SK-N-SH (cell line): ENCODE measurements around the gene ST6GALNAC2.

ENCODE experiments used
- EZH2phosphoT487 ChIP-seq: fragments of 200-600 bp; sonication (generic); IDR thresholded peaks from 2 replicates; pipeline ENCODE4 v1.6.1; 2017; ENCODE audit warnings: low read depth, mixed run types, mild to moderate bottlenecking, antibody characterized with exemption, moderate library complexity, borderline replicate concordance
- RFX5 ChIP-seq: IDR thresholded peaks from 2 replicates; pipeline ENCODE4 v1.6.1; 2012; ENCODE audit warnings: mild to moderate bottlenecking, improper control_type of control experiment, low read length
- YY1 ChIP-seq: IDR thresholded peaks from 2 replicates; pipeline ENCODE4 v1.4.0; 2012; ENCODE audit warnings: low read depth, mild to moderate bottlenecking
- TF ChIP-seq, protein P1 (sequence below): fragments of 200-600 bp; sonication (generic); IDR thresholded peaks from 2 replicates; pipeline ENCODE4 v1.6.1; 2017; ENCODE audit warnings: antibody characterized with exemption, mild to moderate bottlenecking, moderate library complexity

DNA sequence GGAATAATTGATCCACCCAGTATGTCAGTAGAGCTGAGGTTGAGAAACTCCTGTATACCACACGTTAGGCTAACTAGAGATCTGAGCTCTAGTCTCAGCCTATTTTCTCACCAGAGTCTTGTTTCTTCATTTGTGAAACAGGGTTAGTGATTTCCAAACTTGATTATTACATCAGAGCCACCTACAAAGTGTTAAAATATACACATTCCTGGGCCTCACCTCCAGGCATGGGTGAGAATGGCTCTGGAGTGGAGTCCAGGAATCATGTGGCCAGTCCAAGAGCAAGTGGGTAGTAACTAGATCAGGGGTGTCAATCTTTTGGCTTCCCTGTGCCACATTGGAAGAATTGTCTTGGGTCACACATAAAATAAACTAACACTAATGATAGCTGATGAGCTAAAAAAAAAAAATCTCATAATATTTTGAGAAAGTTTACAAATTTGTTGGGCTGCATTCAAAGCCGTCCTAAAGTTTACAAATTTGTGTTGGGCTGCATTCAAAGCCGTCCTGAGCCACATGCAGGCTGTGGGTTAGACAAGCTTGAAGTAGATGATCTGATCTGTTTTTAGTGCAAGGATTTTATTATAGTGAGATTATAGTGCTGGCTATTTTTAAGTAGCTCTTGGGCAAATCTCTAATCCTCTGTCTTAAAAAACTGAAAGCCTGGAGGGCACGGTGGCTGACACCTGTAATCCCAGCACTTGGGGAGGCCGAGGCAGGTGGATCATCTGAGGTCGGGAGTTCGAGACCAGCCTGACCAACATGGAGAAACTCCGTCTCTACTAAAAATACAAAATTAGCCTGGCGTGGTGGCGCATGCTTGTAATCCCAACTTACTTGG is 25.4 kb downstream of the ST6GALNAC2 start:
- TF ChIP-seq, protein P1, sequence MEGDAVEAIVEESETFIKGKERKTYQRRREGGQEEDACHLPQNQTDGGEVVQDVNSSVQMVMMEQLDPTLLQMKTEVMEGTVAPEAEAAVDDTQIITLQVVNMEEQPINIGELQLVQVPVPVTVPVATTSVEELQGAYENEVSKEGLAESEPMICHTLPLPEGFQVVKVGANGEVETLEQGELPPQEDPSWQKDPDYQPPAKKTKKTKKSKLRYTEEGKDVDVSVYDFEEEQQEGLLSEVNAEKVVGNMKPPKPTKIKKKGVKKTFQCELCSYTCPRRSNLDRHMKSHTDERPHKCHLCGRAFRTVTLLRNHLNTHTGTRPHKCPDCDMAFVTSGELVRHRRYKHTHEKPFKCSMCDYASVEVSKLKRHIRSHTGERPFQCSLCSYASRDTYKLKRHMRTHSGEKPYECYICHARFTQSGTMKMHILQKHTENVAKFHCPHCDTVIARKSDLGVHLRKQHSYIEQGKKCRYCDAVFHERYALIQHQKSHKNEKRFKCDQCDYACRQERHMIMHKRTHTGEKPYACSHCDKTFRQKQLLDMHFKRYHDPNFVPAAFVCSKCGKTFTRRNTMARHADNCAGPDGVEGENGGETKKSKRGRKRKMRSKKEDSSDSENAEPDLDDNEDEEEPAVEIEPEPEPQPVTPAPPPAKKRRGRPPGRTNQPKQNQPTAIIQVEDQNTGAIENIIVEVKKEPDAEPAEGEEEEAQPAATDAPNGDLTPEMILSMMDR: no peak
- no peak for TF ChIP-seq EZH2phosphoT487
- no peak for TF ChIP-seq YY1
- no peak for TF ChIP-seq RFX5
